HG03039 (cell line): ENCODE data around the gene TGFA.
A peak's percentile ranks its signal among the peaks of the same experiment; 100 is the strongest.

Source experiments
- ATAC-seq: cut with Tn5 transposase; IDR thresholded peaks from one replicate; pipeline ENCODE4 v1.9.1; 2021; ENCODE audit warnings: mild to moderate bottlenecking, moderate library complexity; ENCODE audit not compliant: unreplicated experiment

Gene TGFA

DNA sequence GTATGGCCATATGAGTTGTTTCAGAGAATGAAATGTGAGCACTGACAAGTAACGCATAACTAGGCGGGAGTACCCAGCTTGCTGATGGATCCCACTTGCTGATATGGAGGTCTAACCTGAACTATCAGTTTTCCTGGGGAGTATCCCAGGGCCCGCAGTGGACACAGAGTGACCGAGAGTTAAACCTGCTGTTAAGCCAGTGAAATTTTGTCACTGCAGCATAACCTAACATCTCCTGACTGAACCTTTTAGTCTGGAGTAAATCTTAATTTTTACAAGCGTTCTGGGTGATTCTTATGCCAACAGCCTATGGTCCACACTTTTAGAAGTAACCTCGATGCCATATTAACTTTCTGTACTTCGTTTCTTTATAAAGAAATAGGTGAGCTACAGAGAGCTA lies 54.4 kb downstream of the TGFA start:
- ATAC-seq: no peak

DNA sequence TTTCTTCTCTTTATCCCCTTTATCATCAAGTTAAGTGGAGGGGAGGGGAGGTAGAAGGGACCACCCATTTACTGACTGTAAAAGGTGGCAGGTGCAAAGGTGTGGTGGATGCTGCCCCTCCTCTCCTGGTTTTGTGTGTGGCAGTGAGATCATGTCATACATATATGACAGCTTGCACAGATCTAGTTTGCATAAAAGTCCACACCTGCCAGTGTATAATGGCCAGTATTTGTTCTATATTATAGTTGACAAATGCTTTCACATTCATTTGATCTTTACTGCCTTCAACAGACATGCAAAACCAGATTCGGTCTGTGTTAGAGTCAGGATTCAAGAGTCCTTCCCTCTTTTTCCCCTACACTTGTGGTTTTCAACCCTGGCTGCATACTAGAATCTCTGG lies 55.1 kb downstream of the TGFA start:
- no peak for ATAC-seq

GRCh38 chr2:70498054-70498453 lies 55.6 kb downstream of the TGFA start:
- no peak for ATAC-seq

- no peak for ATAC-seq
Observed at GRCh38 chr2:70496819-70497218, 56.8 kb downstream of the TGFA start.

DNA sequence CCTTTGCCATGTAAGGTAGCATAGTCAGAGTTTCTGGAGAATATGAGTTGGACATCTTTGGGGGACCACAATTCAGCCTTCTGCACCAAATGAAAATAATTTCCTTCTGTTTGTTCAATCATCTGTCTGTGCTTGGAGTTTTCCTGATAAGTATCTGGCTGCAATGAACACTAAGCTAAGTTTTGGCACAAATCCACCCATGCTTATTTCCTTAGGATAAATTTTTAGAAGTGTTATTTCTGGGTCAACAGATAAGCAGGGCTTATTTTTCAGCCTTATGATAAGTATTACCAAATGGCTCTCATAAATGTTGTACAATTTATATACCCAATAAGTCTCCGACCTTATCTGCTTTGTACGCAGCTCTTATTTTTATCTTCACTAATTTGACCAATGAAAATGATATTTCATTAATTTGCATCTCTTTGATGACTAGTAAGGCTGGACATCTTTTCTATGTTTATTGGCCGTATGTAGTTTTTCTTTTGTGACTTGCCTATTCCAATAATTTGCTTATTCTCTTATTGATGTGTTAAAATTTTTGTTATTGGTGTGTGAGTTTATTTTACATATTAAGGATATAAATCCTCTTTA lies 59.2 kb downstream of the TGFA start:
- no peak for ATAC-seq

DNA sequence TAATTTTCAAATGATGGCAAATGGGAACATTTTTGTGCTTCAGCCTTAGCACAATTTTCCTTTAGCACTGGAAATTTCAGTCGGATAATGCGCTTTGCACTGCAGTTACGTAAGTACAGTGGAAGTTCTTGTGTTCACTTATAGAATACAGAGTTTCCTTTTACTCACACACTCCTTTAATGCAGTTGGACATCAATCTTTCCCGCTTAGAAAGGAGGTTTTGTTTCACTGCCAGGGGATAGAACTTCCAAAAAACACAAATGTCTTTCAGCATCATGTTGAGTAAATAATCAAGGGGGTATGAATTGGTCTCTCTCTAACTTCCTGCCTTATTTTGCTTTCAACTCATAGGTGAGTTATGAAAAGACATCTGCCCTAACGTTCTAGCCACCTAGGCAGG lies 63.2 kb downstream of the TGFA start:
- ATAC-seq: no peak

DNA sequence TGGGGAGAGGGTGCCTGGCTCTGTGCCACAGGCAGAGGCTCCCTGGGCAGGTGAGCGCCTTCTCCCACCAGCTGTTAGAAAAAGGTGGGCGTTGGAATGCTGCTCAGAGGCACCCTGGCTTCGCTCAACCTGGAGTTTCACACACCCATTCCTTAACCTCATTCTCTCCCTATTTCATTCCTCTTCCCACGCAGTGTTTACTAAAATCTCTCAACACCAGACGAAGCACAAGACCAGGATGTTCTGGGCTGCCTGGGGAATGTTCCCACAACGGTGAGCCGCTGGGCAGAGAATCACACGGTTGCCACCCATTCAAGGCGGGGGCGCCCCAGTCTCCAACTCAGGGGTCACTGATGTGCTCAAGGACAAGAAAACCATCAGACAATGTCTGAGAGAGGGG lies 64.5 kb downstream of the TGFA start:
- no peak for ATAC-seq

DNA sequence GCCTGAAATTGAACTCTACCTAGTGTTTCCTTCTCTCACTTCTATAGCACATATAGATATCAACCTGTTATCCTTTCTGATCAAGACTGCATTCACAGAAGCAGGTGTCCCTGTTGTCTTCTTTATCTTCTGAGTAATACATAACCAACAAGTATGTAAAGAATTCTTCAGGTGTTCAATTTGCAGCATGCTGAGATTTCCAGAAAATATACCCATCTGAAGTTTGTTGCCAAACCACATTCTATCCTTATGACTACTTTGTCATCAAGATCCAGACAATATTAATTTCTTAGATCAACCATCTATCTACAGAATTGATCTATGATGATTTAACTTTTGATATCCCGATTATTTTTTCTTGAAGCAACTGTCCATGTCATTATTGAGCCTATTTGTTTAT lies 69.5 kb downstream of the TGFA start:
- ATAC-seq: no peak

GRCh38 chr2:70482401-70482800 lies 71.2 kb downstream of the TGFA start:
- ATAC-seq: no peak

DNA sequence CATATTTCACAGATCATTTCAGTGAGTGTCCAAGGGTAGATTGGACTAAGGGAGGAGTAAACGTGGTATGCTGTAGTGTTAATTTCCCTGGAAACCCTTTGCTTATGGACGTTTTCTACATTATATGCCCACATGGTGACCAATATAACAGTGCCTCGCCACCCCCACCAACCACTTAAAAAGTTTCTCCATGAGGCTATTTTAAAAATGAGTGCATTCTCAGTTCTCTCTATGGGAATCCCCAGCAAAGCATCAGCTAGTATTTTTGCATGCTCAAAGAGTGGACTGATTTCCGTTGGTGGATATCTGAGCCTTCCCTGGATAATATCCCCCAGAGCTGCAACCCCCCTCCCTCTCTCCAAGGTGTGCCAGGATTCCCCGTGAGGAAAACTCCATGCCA lies 73.2 kb downstream of the TGFA start:
- ATAC-seq: peak; percentile 67

GRCh38 chr2:70479816-70480215 lies 73.8 kb downstream of the TGFA start:
- ATAC-seq: no peak

GRCh38 chr2:70477441-70477844 lies 76.2 kb downstream of the TGFA start:
- no peak for ATAC-seq

DNA sequence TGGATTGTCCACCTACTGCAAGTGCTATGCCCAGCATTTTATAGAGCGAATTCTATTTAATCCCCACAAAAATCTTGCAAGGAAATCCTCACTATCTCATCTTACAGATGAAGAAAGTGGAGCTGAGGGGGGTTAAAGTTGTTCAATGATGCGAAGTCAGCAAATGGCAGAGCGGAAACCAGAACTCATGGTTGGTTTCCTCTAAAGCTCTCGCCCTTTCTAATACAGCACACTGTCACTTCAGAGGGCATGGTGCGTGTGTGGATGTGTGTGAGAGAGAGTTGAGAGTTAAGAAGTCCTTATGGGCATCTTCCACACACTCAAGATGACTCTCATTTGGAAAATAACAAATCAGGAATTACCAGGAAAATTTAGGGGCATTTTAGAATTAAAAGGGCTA lies 78.4 kb downstream of the TGFA start:
- ATAC-seq: no peak

GRCh38 chr2:70474256-70474848 lies 79.3 kb downstream of the TGFA start:
- no peak for ATAC-seq

DNA sequence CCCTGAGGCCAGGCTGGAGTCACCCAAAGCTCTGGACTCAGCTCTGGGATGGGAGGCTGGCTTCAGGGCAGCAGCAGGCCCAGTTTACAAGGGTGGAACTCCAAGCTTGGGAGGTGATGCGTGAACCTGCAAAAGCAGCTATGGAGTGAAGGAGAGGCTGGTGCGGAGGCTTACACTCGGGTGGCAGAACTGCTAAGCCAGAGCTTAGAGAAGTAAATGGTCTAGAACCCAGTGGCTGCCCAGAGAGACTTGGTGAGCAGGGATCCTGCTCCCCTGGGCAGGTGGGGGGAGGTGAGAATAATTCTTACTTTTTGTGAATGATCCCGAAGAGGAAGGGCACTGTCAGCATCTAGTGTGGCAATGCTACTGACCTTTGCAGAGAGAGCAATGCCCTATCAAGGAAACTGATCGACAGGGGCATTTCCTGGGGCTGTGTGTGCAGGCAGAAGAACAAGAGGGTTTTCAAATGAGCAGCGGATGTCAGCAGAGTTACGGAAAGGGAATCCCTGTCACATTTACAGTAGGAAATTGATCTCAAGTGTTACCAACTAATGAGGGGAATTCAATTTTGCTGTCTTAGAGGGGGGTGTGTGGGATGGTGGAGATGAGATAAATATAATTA lies 80.4 kb downstream of the TGFA start:
- ATAC-seq: no peak

- no peak for ATAC-seq
Observed at GRCh38 chr2:70472221-70472890, 81.3 kb downstream of the TGFA start.

- no peak for ATAC-seq
Observed at GRCh38 chr2:70471129-70471528, 82.5 kb downstream of the TGFA start.

DNA sequence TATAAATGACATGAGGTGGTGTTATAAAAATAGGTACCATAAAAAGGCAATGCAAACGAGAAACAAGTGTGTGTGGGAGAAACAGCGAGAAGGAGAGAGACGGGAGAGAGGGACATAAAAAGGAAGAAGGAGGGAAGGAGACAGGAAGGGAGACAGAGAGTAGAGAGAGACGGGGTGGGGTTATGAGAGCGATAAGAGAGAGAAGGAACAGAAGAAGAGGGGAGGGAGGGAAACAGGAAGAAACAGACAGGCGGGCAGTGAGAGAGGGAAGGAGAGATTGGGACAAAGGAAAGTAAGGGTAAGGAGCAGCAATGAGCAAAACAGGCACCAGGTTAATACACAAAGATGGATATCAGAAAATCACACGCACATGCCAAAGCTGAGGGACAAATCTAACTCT lies 83.7 kb downstream of the TGFA start:
- no peak for ATAC-seq

DNA sequence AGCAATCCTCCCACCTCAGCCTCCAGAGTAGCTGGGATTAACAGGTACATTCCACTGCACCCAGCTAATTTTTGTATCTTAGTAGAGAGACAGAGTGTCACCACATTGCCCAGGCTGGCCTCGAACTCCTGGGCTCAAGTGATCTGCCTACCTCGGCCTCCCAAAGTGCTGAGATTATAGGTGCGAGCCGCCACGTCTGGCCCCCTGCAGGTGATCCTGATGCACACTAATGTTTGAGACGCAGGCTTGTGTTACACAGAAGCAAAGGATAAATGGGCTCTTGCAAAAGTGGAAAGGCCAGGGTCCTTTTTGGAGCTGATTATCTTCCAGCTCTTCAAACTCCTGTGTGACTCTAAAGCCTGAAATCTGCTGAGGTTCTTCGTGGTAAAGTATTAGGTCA lies 84.2 kb downstream of the TGFA start:
- no peak for ATAC-seq

- ATAC-seq: no peak
Observed at GRCh38 chr2:70468878-70469277, 84.7 kb downstream of the TGFA start.

- no peak for ATAC-seq
Observed at GRCh38 chr2:70467831-70468779, 85.5 kb downstream of the TGFA start.
